GM18868 (cell line): Measurements from ENCODE around the gene ERBB4.

Experiments
- ATAC-seq: cut with Tn5 transposase; IDR thresholded peaks from one replicate; pipeline ENCODE4 v1.9.1; 2021; ENCODE audit warnings: mild to moderate bottlenecking, moderate library complexity; ENCODE audit not compliant: unreplicated experiment

Gene ERBB4

DNA sequence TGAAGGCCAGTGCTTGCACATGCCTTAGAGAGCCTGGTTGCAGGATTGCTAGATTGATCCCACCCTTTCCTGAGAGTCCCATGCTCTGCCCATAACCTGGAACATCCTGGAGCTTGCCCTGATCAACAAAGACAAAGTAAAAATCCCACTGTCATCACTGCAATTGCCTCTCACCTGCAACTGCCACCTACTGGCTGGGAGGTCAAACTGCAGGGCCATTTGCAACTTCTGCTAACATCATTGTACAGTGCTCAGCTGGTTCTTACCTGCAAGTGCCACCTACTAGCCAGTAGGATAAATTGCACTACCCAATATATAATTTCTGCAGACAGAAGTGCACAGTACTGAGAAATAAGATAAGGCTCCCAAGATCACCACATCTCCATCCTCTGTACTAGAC, 1034.7 kb downstream of the ERBB4 start:
- ATAC-seq: peak; percentile 72

DNA sequence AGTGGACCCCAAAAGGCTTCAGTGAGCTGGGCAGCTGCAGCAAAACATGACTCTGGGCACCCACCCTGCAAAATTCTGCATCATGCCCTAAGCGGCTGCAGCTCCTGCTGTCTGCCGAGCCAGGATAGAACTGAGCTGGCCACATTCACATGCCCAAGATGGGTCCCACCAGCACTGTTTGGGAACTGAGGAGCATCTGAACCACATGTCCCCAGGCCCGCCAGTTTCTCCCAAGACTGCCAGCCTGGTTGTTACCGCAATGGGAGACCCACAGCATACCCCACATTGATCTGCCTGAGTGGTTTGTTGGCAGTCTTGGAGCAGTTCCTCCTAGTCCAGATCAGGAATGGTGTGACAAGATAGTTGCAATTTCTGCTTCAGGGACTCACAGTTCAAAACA, 1035.4 kb downstream of the ERBB4 start:
- no peak for ATAC-seq

DNA sequence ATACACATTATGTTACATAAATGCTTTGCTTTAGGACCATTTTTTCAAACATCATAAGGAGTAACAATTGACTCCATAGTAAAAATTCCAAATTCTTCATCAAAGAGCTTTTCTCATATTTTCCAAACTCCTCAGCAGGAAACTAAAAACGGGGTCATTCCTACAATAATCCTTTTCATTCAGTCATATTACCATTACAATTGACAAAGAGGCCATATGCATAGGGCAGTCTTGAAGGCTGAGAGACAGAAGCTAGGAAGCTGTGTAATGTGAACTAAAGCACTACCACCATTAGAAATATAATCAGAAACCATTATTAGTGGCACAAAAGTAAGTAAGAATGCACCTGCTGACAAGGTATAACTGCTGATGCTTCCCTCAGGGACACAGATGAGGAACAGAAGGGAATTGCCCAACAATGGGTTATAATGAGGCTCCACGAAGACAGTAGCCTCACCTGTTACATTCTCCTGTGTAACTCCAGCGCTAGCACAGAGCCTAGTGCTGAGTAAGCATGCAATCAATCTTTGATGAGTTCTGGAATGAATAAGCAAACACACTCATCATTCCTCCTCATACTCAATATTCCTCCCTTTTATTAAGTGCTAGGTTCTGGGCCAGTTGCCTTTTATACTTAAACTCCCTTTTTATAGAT, 1039.9 kb downstream of the ERBB4 start:
- ATAC-seq: no peak

DNA sequence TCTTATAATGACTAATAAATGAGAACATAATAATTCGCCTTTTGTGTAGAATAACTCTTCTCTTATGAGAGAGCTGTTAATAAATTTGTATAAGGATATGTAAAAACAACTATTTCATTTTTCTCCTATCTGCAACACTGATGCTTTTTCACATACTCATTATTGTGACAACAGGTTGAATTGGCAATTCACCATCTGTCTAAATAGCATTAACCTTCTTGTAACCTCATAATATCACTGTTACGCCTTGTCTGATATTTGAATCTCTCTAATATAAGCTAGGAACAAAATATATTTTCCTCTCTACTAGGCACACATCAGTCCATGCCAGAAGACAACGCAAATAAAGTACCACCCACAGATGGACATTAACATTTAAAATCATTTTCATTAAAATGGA, 1043.3 kb downstream of the ERBB4 start:
- ATAC-seq: no peak

DNA sequence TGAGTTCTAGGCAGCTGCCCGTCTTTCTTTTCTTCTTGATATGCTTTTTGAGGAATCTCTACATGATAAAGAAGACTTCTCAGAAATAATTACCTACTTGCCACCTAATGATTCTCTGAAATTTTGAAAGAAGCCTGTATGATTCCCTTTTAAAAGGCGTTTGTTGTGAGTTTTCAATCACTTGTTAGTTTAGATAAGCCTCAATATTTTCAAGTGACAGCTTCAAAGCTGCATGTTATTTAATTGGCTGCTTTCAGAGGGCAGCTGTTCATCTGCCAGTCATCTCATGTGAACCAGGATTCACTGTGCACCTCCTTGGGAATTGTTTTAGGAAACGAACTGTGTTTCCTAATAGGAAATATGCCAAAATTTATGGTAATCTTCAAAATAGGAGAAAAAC, 1044.1 kb downstream of the ERBB4 start:
- ATAC-seq: no peak

DNA sequence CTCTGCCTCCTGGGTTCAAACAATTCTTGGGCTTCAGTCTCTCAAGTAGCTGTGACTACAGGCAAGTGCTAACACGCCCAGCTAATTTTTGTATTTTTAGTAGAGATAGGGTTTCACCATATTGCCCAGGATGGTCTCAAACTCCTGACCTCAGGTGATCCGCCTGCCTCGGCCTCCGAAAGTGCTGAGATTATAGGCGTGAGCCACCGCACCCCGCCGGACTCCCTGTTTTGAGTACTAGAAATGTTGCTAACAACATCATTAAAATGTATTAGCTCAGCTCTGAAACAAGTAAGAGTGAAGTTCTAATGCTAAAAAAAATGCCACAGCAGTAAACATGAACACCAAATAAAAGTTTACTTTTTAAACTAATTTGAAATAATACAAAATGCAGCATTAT, 1044.5 kb downstream of the ERBB4 start:
- no peak for ATAC-seq

DNA sequence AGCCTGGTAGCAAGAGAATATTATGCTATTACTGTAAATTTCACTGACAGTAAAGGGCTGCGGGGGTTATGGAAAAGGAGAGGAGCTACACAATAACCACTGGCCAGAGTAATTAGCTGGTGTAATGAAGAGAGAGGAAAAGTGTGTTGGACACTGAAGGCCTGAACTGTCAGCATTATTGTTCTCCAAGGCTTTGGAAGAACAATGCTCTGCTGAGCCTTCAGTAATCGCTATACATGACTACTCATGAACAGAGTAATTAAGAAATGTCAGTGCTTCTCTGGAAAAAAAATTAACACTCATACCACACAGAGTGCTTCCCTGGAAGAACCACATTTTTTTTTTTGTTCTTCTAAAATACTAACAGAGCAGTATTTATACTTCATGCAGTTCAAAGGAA, 1050.9 kb downstream of the ERBB4 start:
- ATAC-seq: no peak

DNA sequence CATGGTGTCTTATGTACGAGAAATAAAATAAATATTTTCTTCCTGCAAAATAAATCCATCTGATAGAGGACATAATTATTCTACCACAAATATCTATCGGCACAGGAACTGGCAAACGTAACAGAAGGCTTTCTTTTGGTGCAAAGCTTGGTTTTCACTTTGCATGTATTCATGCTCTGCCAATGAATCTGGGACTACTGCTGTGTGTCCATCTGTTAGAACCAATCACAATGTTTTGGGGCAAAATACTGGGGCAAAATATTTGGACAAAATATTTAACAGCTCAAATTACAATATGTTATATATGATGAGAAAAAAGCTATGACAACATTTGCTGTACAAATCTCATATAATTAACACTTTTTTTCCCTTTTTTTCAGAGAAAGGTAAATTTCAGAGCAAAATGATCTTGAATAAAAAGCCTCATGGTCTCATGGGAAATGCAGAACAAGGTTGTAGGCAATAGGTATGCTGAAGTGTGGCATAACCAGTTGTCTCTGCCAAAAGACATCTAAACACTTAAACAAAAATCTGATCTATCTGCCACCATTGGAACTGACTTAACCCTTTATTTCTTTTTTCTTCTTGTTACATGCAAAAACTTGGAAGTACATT, 1059.0 kb downstream of the ERBB4 start:
- ATAC-seq: no peak

DNA sequence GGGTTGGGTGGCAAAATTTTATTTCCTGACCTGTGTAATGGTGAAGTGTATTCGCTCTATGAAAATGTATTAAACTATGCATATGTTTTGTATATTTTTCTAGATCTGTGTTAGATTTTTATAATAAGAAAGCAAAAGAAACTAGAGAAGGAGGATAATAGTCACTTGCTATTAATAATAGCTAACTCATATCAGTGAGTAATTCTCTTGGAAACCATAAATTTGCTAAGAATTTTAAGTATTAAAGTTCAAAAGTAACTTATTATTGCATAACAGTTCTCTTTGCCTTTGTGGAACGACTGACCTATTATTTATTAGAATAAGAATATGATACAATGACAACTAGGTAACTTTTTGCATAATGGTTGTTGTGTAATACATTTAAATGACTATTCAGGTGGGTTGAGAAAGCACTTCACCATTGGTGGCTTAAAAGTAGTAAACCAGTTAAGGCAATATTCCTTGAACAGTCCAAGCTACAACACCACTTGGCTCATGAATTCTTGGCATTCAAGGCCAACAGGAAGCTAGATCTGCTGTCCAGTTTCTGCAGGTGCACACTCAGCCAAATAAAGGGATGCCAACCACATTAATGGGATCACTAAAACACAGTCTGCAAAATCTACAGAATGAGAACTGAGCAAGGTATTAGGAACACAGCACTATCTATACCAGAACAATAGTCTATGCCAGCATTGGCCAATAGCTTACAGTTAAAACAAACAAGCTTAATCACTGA, 1060.9 kb downstream of the ERBB4 start:
- no peak for ATAC-seq

DNA sequence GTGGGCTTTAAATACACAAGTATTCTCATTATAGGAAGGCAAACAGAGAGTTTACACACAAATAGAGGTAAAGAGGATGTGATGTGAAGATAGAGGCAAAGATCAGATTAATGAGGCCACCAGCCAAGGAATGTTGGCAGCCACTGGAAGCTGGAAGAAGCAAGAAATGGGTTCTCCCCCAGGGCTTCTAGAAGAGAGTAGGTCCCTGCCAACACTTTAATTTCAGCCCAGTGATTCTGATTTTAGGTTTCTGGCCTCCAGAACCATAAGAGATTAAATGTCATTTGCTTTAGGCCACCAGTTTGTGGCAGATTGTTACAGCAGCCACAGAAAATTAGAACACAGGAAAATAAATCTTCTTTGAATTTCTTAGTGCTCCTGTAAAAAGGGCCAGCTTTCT, 1065.5 kb downstream of the ERBB4 start:
- ATAC-seq: no peak

DNA sequence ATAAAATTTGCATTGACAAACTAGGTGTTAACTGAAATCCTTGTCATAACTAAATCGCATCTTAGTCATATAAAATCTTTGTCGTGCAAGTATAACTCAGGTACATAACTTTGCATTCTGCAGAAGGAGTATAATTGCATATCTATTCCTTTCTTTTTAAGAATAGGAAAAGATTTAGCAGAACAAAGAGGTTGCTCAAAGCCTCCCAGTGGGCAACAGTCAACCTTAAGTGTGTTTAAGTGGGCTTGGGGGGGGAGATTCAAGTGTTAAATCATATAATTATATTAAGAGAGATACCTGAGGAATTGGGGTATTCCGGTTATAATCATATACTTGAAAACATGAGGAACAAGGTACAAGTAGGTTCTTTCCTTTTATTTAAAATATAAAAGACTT, 1068.9 kb downstream of the ERBB4 start:
- no peak for ATAC-seq

DNA sequence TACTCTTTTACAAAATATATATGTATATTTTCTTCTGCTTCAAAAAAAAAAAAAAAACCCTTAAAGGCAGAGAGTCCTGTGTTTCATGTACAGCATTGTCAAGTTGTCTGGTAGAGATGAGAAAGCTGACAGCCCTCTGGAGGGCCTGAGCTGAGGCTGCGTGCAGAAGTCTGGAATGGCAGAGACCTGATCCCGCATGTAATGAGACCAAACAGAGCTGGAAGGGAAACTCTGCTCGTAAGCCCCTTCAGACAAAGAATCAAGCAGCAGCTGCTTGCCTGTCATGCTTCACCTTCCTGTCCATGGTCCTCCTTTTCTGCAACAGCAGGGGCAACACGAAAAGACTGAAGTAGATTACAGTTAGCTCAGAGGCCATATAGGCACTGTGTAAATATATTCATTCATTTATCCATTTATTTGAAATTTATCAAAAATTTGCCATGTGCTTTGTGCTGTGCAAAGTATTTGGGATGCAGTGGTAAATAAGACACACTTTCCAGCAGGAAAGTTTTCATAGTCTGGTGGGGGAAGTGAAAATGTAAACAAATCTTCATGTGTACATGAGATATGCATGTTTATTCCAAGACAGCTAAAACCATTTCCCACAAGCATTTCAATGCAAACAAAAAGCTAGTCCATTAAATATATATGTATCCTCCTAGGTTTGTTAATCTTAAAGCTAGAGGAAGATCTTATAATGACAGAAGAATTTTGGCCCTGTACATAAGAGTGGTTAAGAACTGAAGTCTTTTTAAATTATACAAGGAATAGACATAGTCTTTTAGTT, 1069.5 kb downstream of the ERBB4 start:
- no peak for ATAC-seq

DNA sequence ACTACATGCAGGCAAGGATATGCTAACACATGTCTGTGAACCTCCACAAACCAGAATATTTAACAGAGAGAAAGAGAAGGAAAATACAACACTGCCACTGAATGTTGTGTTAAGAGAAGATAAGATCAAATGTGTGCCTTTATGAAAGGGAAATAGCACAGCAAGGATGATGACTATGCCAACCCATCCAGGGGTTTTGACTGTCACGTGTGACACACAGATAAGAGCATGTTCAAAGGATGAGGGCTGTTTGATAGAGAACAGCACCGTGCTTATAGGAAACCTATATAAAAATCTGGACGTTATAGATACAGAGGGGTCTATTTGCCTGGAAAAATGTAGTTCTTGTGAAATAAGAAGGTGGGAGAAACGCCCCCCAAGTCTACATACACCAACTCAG, 1070.4 kb downstream of the ERBB4 start:
- no peak for ATAC-seq

DNA sequence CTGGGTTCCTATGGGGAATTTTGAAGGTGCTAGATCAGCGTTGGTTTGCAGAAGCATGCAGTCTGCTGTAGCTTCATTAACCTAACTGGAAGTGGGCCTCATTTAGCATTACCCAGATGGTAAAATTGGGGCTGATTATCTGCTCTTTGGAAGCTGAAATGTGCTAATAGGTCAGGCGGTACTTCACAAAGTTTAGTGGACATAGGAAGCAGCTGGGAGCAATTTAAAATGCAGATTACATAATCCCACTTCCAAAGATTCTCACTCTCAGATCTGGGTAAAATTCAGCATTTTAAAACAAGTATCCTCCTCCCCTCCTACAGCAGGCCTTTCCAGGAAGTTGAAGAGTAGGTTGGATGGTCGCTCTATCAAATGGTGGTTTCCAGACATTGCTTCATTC, 1075.2 kb downstream of the ERBB4 start:
- ATAC-seq: no peak

DNA sequence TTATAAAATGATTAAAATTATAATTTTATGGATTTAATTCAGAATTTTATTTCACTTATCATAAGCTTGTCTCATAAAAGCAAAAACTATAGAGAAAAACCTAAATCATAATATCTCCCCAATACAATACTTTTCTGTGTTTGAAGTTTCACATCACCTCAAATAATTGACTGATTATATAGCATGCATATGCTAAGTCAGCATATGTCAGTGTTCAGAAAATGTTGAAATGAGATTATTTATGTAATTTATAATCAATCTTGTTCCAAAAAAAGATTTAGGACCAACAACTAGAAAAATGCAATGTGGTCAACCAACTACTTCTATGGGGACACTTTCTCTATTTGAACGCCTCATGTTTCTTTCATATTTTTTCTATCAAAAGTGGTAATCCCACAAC, 1079.6 kb downstream of the ERBB4 start:
- no peak for ATAC-seq

DNA sequence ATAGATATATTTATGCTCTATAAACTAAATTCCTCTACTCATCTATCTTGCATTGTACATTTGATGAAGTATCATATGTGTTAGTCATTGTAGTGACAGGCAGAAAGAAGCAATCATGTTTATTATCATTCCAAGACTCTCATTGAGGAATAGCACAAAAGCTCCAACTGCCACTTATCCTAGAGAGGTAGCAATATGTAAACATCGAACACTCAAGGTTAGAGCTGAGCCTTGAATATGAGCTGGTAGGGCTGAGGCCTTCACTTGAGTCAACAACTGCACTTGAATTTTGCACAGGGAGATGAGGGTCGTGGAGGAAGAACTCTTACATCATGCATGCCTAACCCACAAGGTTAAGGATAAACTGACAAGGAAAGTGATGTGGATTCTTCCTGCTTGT, 1081.3 kb downstream of the ERBB4 start:
- no peak for ATAC-seq

DNA sequence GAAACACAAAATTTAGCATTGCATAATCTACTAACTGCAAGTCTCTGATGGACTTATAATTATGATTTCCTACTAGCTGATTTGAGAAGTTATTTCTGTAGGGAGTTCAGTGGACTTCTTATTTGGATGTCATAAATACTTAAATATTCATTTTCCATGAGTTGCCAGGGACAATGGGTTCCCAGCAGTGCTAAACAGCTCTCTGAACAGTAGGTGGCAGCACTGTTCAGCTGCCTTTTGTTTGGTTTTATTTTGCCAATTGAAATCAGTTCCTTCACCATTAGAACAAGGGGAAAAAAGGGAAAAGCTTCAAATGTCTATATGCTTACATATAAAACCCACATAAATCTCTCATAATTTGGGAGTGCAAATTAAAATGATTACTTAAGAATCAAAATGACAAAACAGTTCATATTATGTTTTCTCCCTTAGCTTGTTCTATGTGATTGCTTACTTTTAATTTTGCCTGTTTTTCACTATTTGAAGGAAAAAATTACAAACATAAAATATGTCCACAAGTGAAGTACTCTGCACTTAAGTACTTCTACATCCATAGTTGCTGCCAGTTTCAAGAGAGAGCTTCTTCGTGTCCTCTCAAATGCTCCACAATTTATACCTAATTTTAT, 1083.3 kb downstream of the ERBB4 start:
- peak; percentile 75 for ATAC-seq

DNA sequence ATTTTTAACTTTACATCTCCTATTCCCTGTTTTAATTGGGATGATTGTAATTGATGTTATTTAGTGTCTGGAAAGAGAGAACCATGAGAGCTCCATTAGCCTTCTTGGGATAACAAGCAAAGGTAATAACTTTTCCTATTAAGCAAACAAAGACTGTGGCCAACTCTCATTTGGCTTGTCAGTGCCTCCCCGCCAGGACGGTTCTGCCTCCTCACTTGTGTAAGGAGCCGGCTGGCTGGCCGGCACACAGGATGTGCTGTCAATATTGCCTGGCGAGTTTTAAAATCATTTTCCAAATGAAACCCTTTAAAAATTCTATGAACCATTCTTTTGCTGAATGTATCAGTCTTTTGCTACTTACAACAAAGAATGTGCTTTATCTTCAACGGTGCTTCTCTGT, 1083.9 kb downstream of the ERBB4 start:
- ATAC-seq: no peak

DNA sequence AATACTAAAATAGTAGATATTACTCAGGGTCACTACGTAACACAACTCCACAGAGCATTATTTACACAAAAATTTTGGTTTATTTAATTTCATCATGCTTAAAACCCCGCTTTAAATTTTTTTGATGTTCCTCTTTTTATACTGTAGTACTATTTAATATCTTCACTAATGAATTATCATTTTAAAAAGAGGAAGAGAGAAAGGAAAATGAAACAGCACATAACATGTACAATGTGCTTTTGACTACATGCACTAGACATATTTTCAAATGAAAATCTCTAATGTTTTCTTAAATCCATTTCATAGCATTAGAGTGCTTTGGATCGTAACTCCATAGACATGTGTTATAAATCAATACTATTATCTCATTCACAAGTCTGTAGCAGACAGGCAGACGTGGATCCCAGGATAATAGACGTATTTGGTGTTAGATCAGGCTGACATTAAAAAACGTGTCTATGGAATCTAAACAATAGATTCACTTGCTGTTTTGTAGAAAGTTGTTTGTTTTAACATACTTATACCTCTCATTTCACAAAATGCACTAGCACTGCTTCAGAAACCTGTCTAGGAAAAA, 1085.2 kb downstream of the ERBB4 start:
- ATAC-seq: peak; percentile 38

DNA sequence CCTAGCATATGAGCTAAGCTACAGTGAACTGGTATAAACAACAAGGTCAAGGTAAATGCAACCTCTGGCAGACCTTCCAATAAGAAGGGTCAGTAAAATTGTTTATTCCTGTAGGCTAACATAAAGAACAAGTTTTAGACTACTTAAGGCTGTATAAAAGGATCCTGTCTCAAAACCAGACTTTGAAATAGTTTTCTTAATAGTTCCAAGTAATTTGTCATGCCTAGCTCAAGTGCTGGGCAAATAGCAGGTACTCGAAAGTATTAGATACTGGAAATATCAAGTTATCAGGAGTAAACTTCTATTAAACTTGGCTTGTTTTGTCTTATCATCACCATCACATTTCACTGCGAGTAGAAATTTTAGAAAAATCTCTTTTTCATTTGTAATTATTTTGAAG, 1087.0 kb downstream of the ERBB4 start:
- ATAC-seq: no peak

DNA sequence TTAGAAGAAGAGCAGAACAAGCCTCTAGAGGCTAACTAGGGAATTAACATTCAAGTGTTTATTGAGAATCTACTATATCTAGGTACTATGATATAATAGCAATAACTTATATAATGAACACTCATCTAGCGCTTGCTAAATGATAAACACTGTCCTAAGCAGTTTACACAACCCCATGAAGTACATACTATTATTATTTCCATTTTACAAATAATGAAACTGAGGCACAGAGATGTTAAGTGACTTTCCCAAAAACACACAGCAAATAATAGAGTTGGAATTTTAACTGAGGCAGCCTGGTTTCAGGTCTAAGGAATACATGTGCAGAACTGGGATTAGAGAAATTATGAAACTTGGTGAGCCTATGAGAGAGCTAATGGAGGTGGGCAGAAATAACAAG, 1088.8 kb downstream of the ERBB4 start:
- ATAC-seq: no peak
